H9 (cell line): ENCODE results near the gene FOXO1. TPM values are rescaled to one million over a fixed set of nuclear protein-coding genes. Genes with fewer than 3 reads are reported as not detected.

Experiments used
- DNase-seq: peaks from one replicate; pipeline ENCODE4 v3.0.0-alpha.2; 2017
- H2AFZ ChIP-seq: one replicate; pipeline ENCODE4 v1.6.1; 2013; ENCODE audit warnings: mild to moderate bottlenecking, low read length, control low read depth, moderate library complexity
- H2AK5ac ChIP-seq: 2 replicates; pipeline ENCODE4 v1.6.1; 2013; ENCODE audit warnings: low read length, control low read depth, mixed read lengths; ENCODE audit not compliant: insufficient read length
- H2BK120ac ChIP-seq: one replicate; pipeline ENCODE4 v1.6.1; 2013; ENCODE audit warnings: low read depth, mild to moderate bottlenecking, low read length, control low read depth, inconsistent platforms; ENCODE audit not compliant: poor library complexity, severe bottlenecking
- H2BK12ac ChIP-seq: 2 replicates; pipeline ENCODE4 v1.6.1; 2013; ENCODE audit warnings: low read length, control low read depth, mixed read lengths, low read depth; ENCODE audit not compliant: insufficient read length
- H2BK15ac ChIP-seq: 2 replicates; pipeline ENCODE4 v1.6.1; 2013; ENCODE audit warnings: low read depth, low read length, control low read depth
- H2BK20ac ChIP-seq: one replicate; pipeline ENCODE4 v1.6.1; 2013; ENCODE audit warnings: low read depth, mild to moderate bottlenecking, low read length, control low read depth, inconsistent platforms; ENCODE audit not compliant: poor library complexity, severe bottlenecking
- H2BK5ac ChIP-seq: 2 replicates; pipeline ENCODE4 v1.6.1; 2013; ENCODE audit warnings: low read length, control low read depth, mixed read lengths; ENCODE audit not compliant: insufficient read length
- H3K14ac ChIP-seq: 2 replicates; pipeline ENCODE4 v1.6.1; 2013; ENCODE audit warnings: low read length, control low read depth; ENCODE audit not compliant: insufficient read depth
- H3K18ac ChIP-seq: 2 replicates; pipeline ENCODE4 v1.6.1; 2013; ENCODE audit warnings: low read depth, mild to moderate bottlenecking, mixed read lengths, low read length, control low read depth; ENCODE audit not compliant: insufficient read length
- H3K23ac ChIP-seq: 2 replicates; pipeline ENCODE4 v1.6.1; 2013; ENCODE audit warnings: low read length, control low read depth, mixed read lengths, low read depth; ENCODE audit not compliant: insufficient read length
- H3K23me2 ChIP-seq: 2 replicates; pipeline ENCODE4 v1.6.1; 2013; ENCODE audit warnings: low read depth, mild to moderate bottlenecking, mixed read lengths, low read length, control low read depth; ENCODE audit not compliant: insufficient read length, poor library complexity, severe bottlenecking
- H3K27ac ChIP-seq: 2 replicates; pipeline ENCODE4 v1.5.1; 2013; ENCODE audit warnings: low read length, control low read depth, mixed read lengths, low read depth; ENCODE audit not compliant: insufficient read length
- H3K27me3 ChIP-seq: 2 replicates; pipeline ENCODE4 v1.6.1; 2013; ENCODE audit warnings: low read length, control low read depth, inconsistent platforms; ENCODE audit not compliant: insufficient read depth
- H3K4ac ChIP-seq: 2 replicates; pipeline ENCODE4 v1.6.1; 2013; ENCODE audit warnings: low read depth, mild to moderate bottlenecking, control low read depth, inconsistent platforms, low read length, moderate library complexity
- H3K4me1 ChIP-seq: 2 replicates; pipeline ENCODE4 v1.6.1; 2013; ENCODE audit warnings: low read length, control low read depth, inconsistent platforms; ENCODE audit not compliant: insufficient read depth
- H3K4me2 ChIP-seq: 2 replicates; pipeline ENCODE4 v1.6.1; 2013; ENCODE audit warnings: low read length, control low read depth, mixed read lengths; ENCODE audit not compliant: insufficient read length, insufficient read depth
- H3K56ac ChIP-seq: 2 replicates; pipeline ENCODE4 v1.6.1; 2013; ENCODE audit warnings: low read depth, mild to moderate bottlenecking, mixed read lengths, low read length, control low read depth; ENCODE audit not compliant: insufficient read length
- H3K79me1 ChIP-seq: 2 replicates; pipeline ENCODE4 v1.6.1; 2013; ENCODE audit warnings: low read depth, mild to moderate bottlenecking, moderate library complexity, low read length, control low read depth, inconsistent platforms; ENCODE audit not compliant: insufficient read depth, poor library complexity, severe bottlenecking
- H3K79me2 ChIP-seq: 2 replicates; pipeline ENCODE4 v1.6.1; 2013; ENCODE audit warnings: low read length, control low read depth, inconsistent platforms; ENCODE audit not compliant: insufficient read depth
- H3K9ac ChIP-seq: 2 replicates; pipeline ENCODE4 v1.6.1; 2013; ENCODE audit warnings: low read length, control low read depth, mixed read lengths; ENCODE audit not compliant: insufficient read length; ENCODE audit errors: extremely low read depth
- H3K9me3 ChIP-seq: one replicate; pipeline ENCODE4 v1.6.1; 2013; ENCODE audit warnings: low read depth, low read length, inconsistent platforms; ENCODE audit not compliant: control insufficient read depth
- H3T11ph ChIP-seq: one replicate; pipeline ENCODE4 v1.6.1; 2013; ENCODE audit warnings: mild to moderate bottlenecking, low read length, control low read depth, inconsistent platforms
- H4K20me1 ChIP-seq: one replicate; pipeline ENCODE4 v1.6.1; 2013; ENCODE audit not compliant: control insufficient read depth, insufficient read length, insufficient read depth
- H4K5ac ChIP-seq: 2 replicates; pipeline ENCODE4 v1.6.1; 2013; ENCODE audit warnings: low read depth, mild to moderate bottlenecking, mixed read lengths, low read length, control low read depth; ENCODE audit not compliant: insufficient read length
- H4K8ac ChIP-seq: replicated peaks from 2 replicates; pipeline ENCODE4 v1.6.1; 2013; ENCODE audit warnings: low read length, control low read depth, mixed read lengths, low read depth; ENCODE audit not compliant: insufficient read length
- H4K91ac ChIP-seq: 2 replicates; pipeline ENCODE4 v1.6.1; 2013; ENCODE audit warnings: low read depth, mild to moderate bottlenecking, moderate library complexity, mixed read lengths, low read length, control low read depth; ENCODE audit not compliant: insufficient read length
- H3K27ac Mint-ChIP-seq, 3 experiments: 2 replicates in 2 of 3; 3 replicates in 1 of 3; pipeline ENCODE4 v1.8.0; 2020 to 2021; ENCODE audit warnings: mixed read lengths in 3 of 3, mild to moderate bottlenecking in 1 of 3, moderate library complexity in 1 of 3
- H3K27me3 Mint-ChIP-seq: 2 replicates; pipeline ENCODE4 v1.8.0; 2021; ENCODE audit warnings: low read depth, mild to moderate bottlenecking, moderate library complexity, mixed read lengths
- H3K36me3 Mint-ChIP-seq, 3 experiments: 2 replicates in 2 of 3; 3 replicates in 1 of 3; pipeline ENCODE4 v1.8.0; 2020 to 2021; ENCODE audit warnings: low read depth in 3 of 3, mixed read lengths in 3 of 3; ENCODE audit not compliant: insufficient read depth in 1 of 3
- H3K4me1 Mint-ChIP-seq, 2 experiments: 2 replicates each; pipeline ENCODE4 v1.8.0; 2020; ENCODE audit warnings: mixed read lengths in 2 of 2
- H3K4me3 Mint-ChIP-seq, 2 experiments: 2 replicates in 1 of 2; 3 replicates in 1 of 2; pipeline ENCODE4 v1.8.0; 2020 to 2021; ENCODE audit warnings: mild to moderate bottlenecking in 2 of 2, mixed read lengths in 2 of 2, moderate library complexity in 1 of 2
- H3K9me3 Mint-ChIP-seq, 2 experiments: 2 replicates in 1 of 2; 3 replicates in 1 of 2; pipeline ENCODE4 v1.8.0; 2020; ENCODE audit warnings: mild to moderate bottlenecking in 2 of 2, mixed read lengths in 2 of 2, moderate library complexity in 1 of 2
- WGBS: extraction: QIAGEN DNeasy Blood & Tissue Kit; methylation state at CpG from one replicate; pipeline ENCODE4 v1.1.7; 2013; ENCODE audit warnings: missing lambda C conversion rate, low lambda C conversion rate, mixed read lengths; ENCODE audit not compliant: insufficient read length; ENCODE audit errors: extremely low coverage; 5-methylcytosine and 5-hydroxymethylcytosine counted together
- total RNA-seq: library from RNA; stranded (reverse); gene quantifications from 2 replicates; pipeline ENCODE4 v1.2.1, GENCODE V29; 2021
- TF ChIP-seq, protein P1 (sequence below): fragments of 200-600 bp; sonication (generic); conservative IDR thresholded peaks from 3 replicates; pipeline ENCODE4 v1.8.0; 2021; ENCODE audit warnings: antibody characterized with exemption, mild to moderate bottlenecking

Gene FOXO1
- total RNA-seq, 1 experiment from 2014 or later = 44.6 TPM

DNA sequence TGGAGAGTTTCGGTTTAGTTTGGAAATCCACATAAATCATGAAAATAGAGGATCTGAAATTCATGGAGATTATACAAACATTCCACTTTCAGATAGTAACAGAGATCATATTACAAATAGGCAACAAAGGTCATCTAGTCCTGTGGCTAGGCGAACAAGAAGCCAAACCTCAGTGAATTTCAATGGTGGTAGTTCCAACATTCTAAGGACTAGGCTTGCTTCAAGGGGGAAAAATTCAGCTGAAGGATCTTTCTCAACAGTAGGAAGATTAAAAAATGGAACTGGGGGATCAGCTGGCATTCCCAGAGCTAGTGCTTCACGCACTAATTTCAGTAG lies 47.0 kb downstream of the FOXO1 start:
- H3K27ac Mint-ChIP-seq = peak overlapping the region; percentile 9 to 74 (median 22); a peak in 5 of 7 replicates
- H3K4me1 Mint-ChIP-seq = peaks cover 70 to 82% of the 10 kb centered on the region in 2 experiments
- H3K23ac ChIP-seq = no peak overlapping the region

More for the DNA sequence above, 47.0 kb downstream of the FOXO1 start:
- Histone ChIP-seq H3K9ac (no peak overlapping the region), H2BK120ac (no peak overlapping the region), H3K18ac (no peak overlapping the region), H3T11ph (no peak overlapping the region), H3K79me1 (peaks cover 17% of the 10 kb centered on the region), H3K79me2 (peaks cover 61% of the 10 kb centered on the region; the same call in 1 of the 2 replicates), H3K4me2 (no peak overlapping the region), H2AK5ac (no peak overlapping the region), H4K91ac (no peak overlapping the region), H3K4ac (no peak overlapping the region), H4K8ac (no peak overlapping the region), H2BK20ac (no peak overlapping the region), H3K9me3 (no peaks in the 10 kb centered on the region), H3K27ac (no peak overlapping the region), H2BK15ac (no peak overlapping the region), H4K20me1 (no peaks in the 10 kb centered on the region), H3K56ac (no peak overlapping the region), H4K5ac (no peak overlapping the region), H3K27me3 (no peaks in the 10 kb centered on the region), H2BK5ac (no peak overlapping the region), H3K14ac (no peak overlapping the region), H3K23me2 (no peaks in the 10 kb centered on the region), H3K4me1 (peaks cover 18% of the 10 kb centered on the region), H2AFZ (no peak overlapping the region), H2BK12ac (no peak overlapping the region)
- Mint-ChIP-seq H3K36me3 (no peaks in the 10 kb centered on the region; a peak in 4 of 7 replicates), H3K9me3 (no peaks in the 10 kb centered on the region), H3K4me3 (no peak overlapping the region; a peak in 1 of 5 replicates), H3K27me3 (no peaks in the 10 kb centered on the region)
- no CpG with 5 or more reads among the region's 3 CpGs for WGBS
- no peak for DNase-seq
- TF ChIP-seq, protein P1, sequence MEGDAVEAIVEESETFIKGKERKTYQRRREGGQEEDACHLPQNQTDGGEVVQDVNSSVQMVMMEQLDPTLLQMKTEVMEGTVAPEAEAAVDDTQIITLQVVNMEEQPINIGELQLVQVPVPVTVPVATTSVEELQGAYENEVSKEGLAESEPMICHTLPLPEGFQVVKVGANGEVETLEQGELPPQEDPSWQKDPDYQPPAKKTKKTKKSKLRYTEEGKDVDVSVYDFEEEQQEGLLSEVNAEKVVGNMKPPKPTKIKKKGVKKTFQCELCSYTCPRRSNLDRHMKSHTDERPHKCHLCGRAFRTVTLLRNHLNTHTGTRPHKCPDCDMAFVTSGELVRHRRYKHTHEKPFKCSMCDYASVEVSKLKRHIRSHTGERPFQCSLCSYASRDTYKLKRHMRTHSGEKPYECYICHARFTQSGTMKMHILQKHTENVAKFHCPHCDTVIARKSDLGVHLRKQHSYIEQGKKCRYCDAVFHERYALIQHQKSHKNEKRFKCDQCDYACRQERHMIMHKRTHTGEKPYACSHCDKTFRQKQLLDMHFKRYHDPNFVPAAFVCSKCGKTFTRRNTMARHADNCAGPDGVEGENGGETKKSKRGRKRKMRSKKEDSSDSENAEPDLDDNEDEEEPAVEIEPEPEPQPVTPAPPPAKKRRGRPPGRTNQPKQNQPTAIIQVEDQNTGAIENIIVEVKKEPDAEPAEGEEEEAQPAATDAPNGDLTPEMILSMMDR = no peak
